ENCODE measurements around the gene APOC4.
A peak's percentile ranks its signal among the peaks of the same experiment; 100 is the strongest.

The APOC4 gene

GRCh38 chr19:44942067-44942571, at the start of gene APOC4:
APOC4 (plus strand) TSS chr19:44942237; CDS start chr19:44942278, 41 bp downstream.
- Histone ChIP-seq H3K4me1 (ENCODE audit: control insufficient read depth, insufficient read depth, low read length) (no peaks in the 10 kb centered on the region), H3K4me3 (ENCODE audit: low read depth, low read length) (no peak within 1 kb of the TSS), H3K36me3 (ENCODE audit: control insufficient read depth in 2 of 2, insufficient read depth in 1 of 2, low read length in 2 of 2) (no peaks in the 10 kb centered on the region), H3K9me3 (ENCODE audit: control insufficient read depth, insufficient read depth, low read depth, low read length) (no peaks in the 10 kb centered on the region), H3K27ac (ENCODE audit: extremely low read depth, low read depth, low read length) (no peak within 1 kb of the TSS)
- CTCF ChIA-PET, result no interaction called here
- POLR2A ChIA-PET, result no interaction called here
- no peak for TF ChIP-seq HIC1 (tag by site-specific recombination; IDR thresholded peaks at IDR 0.05)
- TF ChIP-seq MYNN (tag by site-specific recombination; IDR thresholded peaks at IDR 0.05; ENCODE audit: borderline replicate concordance), result no peak
- no peak for TF ChIP-seq ZNF366 (tag by site-specific recombination; conservative IDR thresholded peaks at IDR 0.05)
- TF ChIP-seq ZBTB8A (tag by site-specific recombination; IDR thresholded peaks at IDR 0.05), result no peak
- TF ChIP-seq ZBTB48 (tag by site-specific recombination; IDR thresholded peaks at IDR 0.05), result no peak
- TF ChIP-seq ZBTB20 (tag by site-specific recombination; IDR thresholded peaks at IDR 0.05), result no peak
- no peak for TF ChIP-seq ZNF747 (tag by site-specific recombination; IDR thresholded peaks at IDR 0.05)
- no peak for TF ChIP-seq ZNF335 (tag by site-specific recombination; conservative IDR thresholded peaks at IDR 0.05)
- TF ChIP-seq ZNF416 (tag by site-specific recombination; IDR thresholded peaks at IDR 0.05), result no peak
- no peak for TF ChIP-seq MZF1 (tag by site-specific recombination; IDR thresholded peaks at IDR 0.05; ENCODE audit: borderline replicate concordance)
- no peak for TF ChIP-seq ZNF544 (tag by site-specific recombination; IDR thresholded peaks at IDR 0.05)
- no peak for TF ChIP-seq ZNF16 (tag by site-specific recombination; IDR thresholded peaks at IDR 0.05; ENCODE audit: low read depth)
- no peak for TF ChIP-seq SP2 (tag by site-specific recombination; IDR thresholded peaks at IDR 0.05)
- no peak for TF ChIP-seq ZNF223 (tag by site-specific recombination; IDR thresholded peaks at IDR 0.05)
- 0 out of 2 replicates have a peak, but pooled peaks have one; percentile 26 for TF ChIP-seq ZNF18 (tag by site-specific recombination; IDR thresholded peaks at IDR 0.05)
- no peak for TF ChIP-seq ZNF184 (tag by site-specific recombination; IDR thresholded peaks at IDR 0.05)
- TF ChIP-seq ZNF362 (tag by site-specific recombination; IDR thresholded peaks at IDR 0.05), result no peak
- no peak for TF ChIP-seq ZNF791 (tag by site-specific recombination; IDR thresholded peaks at IDR 0.05)
- no peak for TF ChIP-seq CTCF (tag by site-specific recombination; IDR thresholded peaks at IDR 0.05)
- TF ChIP-seq ZNF555 (tag by site-specific recombination; conservative IDR thresholded peaks at IDR 0.05), result no peak
- no peak for TF ChIP-seq TRIM28 (IDR thresholded peaks at IDR 0.05; ENCODE audit: borderline replicate concordance, low read length)
- TF ChIP-seq ZNF561 (tag by site-specific recombination; IDR thresholded peaks at IDR 0.05; ENCODE audit: borderline replicate concordance), result no peak
- no peak for TF ChIP-seq ZBTB49 (tag by site-specific recombination; IDR thresholded peaks at IDR 0.05; ENCODE audit: low read depth)
- TF ChIP-seq ZBTB26 (tag by site-specific recombination; optimal IDR thresholded peaks at IDR 0.05), result no peak
- TF ChIP-seq ZNF37A (tag by site-specific recombination; IDR thresholded peaks at IDR 0.05), result no peak
- peak; percentile 83 for TF ChIP-seq EGR2 (tag by site-specific recombination; IDR thresholded peaks at IDR 0.05; ENCODE audit: low read depth)
- TF ChIP-seq ZNF670 (tag by site-specific recombination; IDR thresholded peaks at IDR 0.05; ENCODE audit: low read depth), result no peak
- TF ChIP-seq ZNF692 (tag by site-specific recombination; IDR thresholded peaks at IDR 0.05), result peak; percentile 94
